Ectodermal cell (in vitro differentiated cells): ENCODE results near the gene PSMB7.

Experiments
- H3K27ac ChIP-seq: 2 replicates; pipeline ENCODE4 v1.7.0; 2013; ENCODE audit warnings: mild to moderate bottlenecking, low read depth, low read length; ENCODE audit not compliant: insufficient read depth, poor library complexity, severe bottlenecking
- H3K27me3 ChIP-seq: 2 replicates; pipeline ENCODE4 v1.7.0; 2013; ENCODE audit warnings: mild to moderate bottlenecking, low read length; ENCODE audit not compliant: insufficient read depth, control insufficient read depth, poor library complexity, severe bottlenecking
- H3K36me3 ChIP-seq: one replicate; pipeline ENCODE4 v1.7.0; 2013; ENCODE audit warnings: low read length; ENCODE audit not compliant: control insufficient read depth, insufficient read depth
- H3K4me1 ChIP-seq: one replicate; pipeline ENCODE4 v1.7.0; 2013; ENCODE audit warnings: low read length; ENCODE audit not compliant: control insufficient read depth, insufficient read depth
- H3K4me3 ChIP-seq: 2 replicates; pipeline ENCODE4 v1.7.0; 2013; ENCODE audit warnings: low read depth, low read length, control low read depth; ENCODE audit not compliant: insufficient read depth
- H3K9me3 ChIP-seq: 2 replicates; pipeline ENCODE4 v1.7.0; 2013; ENCODE audit warnings: mild to moderate bottlenecking, low read length, moderate library complexity; ENCODE audit not compliant: control insufficient read depth
- WGBS, 2 experiments: methylation state at CpG; one replicate each; pipeline ENCODE4 v1.1.7; 2013; ENCODE audit warnings: missing lambda C conversion rate in 2 of 2; 5-methylcytosine and 5-hydroxymethylcytosine counted together

The PSMB7 gene

GRCh38 chr9:124337562-124337961 lies 77.7 kb downstream of the PSMB7 start:
- H3K4me1 ChIP-seq = peaks cover 15% of the 10 kb centered on the region
- WGBS, 2 experiments = 95 to 97% methylated on average over 5 of the region's 5 CpGs
- H3K36me3 ChIP-seq = no peaks in the 10 kb centered on the region
- H3K9me3 ChIP-seq = no peaks in the 10 kb centered on the region
- no peak overlapping the region for H3K4me3 ChIP-seq
- H3K27me3 ChIP-seq = no peaks in the 10 kb centered on the region
- no peak overlapping the region for H3K27ac ChIP-seq

- Histone ChIP-seq H3K27me3 (no peaks in the 10 kb centered on the region), H3K4me3 (no peak overlapping the region), H3K4me1 (peaks cover 12% of the 10 kb centered on the region), H3K9me3 (no peaks in the 10 kb centered on the region), H3K27ac (no peak overlapping the region), H3K36me3 (no peaks in the 10 kb centered on the region)
- 88% methylated on average over 14 of the region's 14 CpGs for WGBS, 2 experiments
Measured at GRCh38 chr9:124335320-124335707, 79.9 kb downstream of the PSMB7 start.

GRCh38 chr9:124334568-124335319 lies 80.5 kb downstream of the PSMB7 start:
- Histone ChIP-seq H3K4me3 (no peak overlapping the region), H3K4me1 (peaks cover 12% of the 10 kb centered on the region), H3K27ac (no peak overlapping the region), H3K27me3 (no peaks in the 10 kb centered on the region), H3K9me3 (no peaks in the 10 kb centered on the region), H3K36me3 (no peaks in the 10 kb centered on the region)
- 84 to 85% methylated on average over 15 of the region's 15 CpGs for WGBS, 2 experiments

GRCh38 chr9:124333203-124333579 lies 82.1 kb downstream of the PSMB7 start:
- Histone ChIP-seq H3K36me3 (no peaks in the 10 kb centered on the region), H3K4me1 (peaks cover 7% of the 10 kb centered on the region), H3K4me3 (no peak overlapping the region), H3K9me3 (no peaks in the 10 kb centered on the region), H3K27ac (no peak overlapping the region), H3K27me3 (no peaks in the 10 kb centered on the region)
- 92 to 94% methylated on average over 7 of the region's 7 CpGs for WGBS, 2 experiments

GRCh38 chr9:124332361-124333202 lies 82.7 kb downstream of the PSMB7 start:
- Histone ChIP-seq H3K36me3 (no peaks in the 10 kb centered on the region), H3K9me3 (no peaks in the 10 kb centered on the region), H3K27me3 (no peaks in the 10 kb centered on the region), H3K27ac (no peak overlapping the region), H3K4me1 (peaks cover 7% of the 10 kb centered on the region), H3K4me3 (no peak overlapping the region)
- 82 to 83% methylated on average over 27 of the region's 28 CpGs for WGBS, 2 experiments

- peaks cover 7% of the 10 kb centered on the region for H3K4me1 ChIP-seq
- H3K27me3 ChIP-seq = no peaks in the 10 kb centered on the region
- no peak overlapping the region for H3K4me3 ChIP-seq
- no peaks in the 10 kb centered on the region for H3K9me3 ChIP-seq
- no peaks in the 10 kb centered on the region for H3K36me3 ChIP-seq
- 88 to 89% methylated on average over 11 of the region's 11 CpGs for WGBS, 2 experiments
- no peak overlapping the region for H3K27ac ChIP-seq
Measured at GRCh38 chr9:124331580-124331979, 83.7 kb downstream of the PSMB7 start.

- 89% methylated on average over 29 of the region's 29 CpGs for WGBS, 2 experiments
- peaks cover 7% of the 10 kb centered on the region for H3K4me1 ChIP-seq
- H3K4me3 ChIP-seq = no peak overlapping the region
- H3K27ac ChIP-seq = no peak overlapping the region
- H3K36me3 ChIP-seq = no peaks in the 10 kb centered on the region
- no peaks in the 10 kb centered on the region for H3K27me3 ChIP-seq
- H3K9me3 ChIP-seq = no peaks in the 10 kb centered on the region
Measured at GRCh38 chr9:124330011-124330697, 85.1 kb downstream of the PSMB7 start.

- Histone ChIP-seq H3K9me3 (no peaks in the 10 kb centered on the region), H3K36me3 (no peaks in the 10 kb centered on the region), H3K27me3 (no peaks in the 10 kb centered on the region), H3K4me1 (peaks cover 7% of the 10 kb centered on the region), H3K27ac (no peak overlapping the region), H3K4me3 (no peak overlapping the region)
- 91 to 93% methylated on average over 19 of the region's 19 CpGs for WGBS, 2 experiments
Measured at GRCh38 chr9:124329206-124329792, 85.9 kb downstream of the PSMB7 start.

- Histone ChIP-seq H3K9me3 (no peaks in the 10 kb centered on the region), H3K4me1 (peaks cover 7% of the 10 kb centered on the region), H3K27me3 (no peaks in the 10 kb centered on the region), H3K4me3 (no peak overlapping the region), H3K27ac (no peak overlapping the region), H3K36me3 (no peaks in the 10 kb centered on the region)
- 93 to 94% methylated on average over 12 of the region's 12 CpGs for WGBS, 2 experiments
Measured at GRCh38 chr9:124328285-124328684, 87.0 kb downstream of the PSMB7 start.

GRCh38 chr9:124327491-124327890 lies 87.8 kb downstream of the PSMB7 start:
- Histone ChIP-seq H3K4me3 (no peak overlapping the region), H3K36me3 (no peaks in the 10 kb centered on the region), H3K27me3 (no peaks in the 10 kb centered on the region), H3K4me1 (no peaks in the 10 kb centered on the region), H3K27ac (no peak overlapping the region), H3K9me3 (no peaks in the 10 kb centered on the region)
- WGBS, 2 experiments = 88 to 90% methylated on average over 9 of the region's 9 CpGs
